GM20431 (cell line): ENCODE measurements around the gene ERCC4.

Experiments
- in situ Hi-C: fragments of 300-500 bp; cut with MseI, MboI; formaldehyde crosslinking; loops from one replicate; pipeline ENCODE4 v1.15.0; 2020; ENCODE audit warnings: low sequenced_read_pairs; ENCODE audit not compliant: unreplicated experiment

ERCC4 gene

DNA sequence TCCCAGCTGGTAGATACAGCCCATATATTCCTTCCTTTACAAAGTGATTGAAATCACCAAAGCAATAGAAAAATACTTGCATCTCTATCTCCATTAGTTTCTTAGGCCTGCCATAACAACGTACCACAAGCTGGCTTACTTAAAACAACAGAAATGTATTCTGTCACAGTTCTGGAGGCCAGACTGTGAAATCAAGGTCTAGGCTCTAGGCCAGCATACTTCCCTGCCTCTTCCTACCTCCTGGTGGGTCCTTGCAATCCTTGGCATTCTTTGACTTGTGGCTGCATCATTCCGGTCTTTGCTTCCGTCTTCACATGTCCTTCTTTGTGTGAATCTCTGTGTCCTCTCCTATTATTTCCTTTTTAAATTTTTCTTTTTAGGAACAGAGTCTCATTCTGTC, 62.5 kb downstream of the ERCC4 start:
- in situ Hi-C loops, result no loop called here

DNA sequence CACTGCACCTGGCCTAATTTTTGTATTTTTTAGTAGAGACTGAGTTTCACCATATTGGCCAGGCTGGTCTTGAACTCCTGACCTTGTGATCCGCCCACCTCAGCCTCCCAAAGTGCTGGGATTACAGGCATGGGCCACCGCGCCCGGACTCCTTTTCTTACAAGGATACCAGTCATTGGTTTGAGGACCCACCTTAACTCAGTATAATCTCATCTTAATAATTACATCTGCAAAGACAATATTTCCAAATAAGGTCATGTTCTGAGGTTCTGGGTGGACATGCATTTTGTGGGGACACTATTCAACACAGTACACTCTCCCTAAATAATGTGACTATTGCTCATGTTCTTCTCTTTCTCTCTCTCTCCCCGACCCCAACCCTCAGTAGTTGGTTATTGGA, 63.7 kb downstream of the ERCC4 start:
- in situ Hi-C loops, result no loop called here

DNA sequence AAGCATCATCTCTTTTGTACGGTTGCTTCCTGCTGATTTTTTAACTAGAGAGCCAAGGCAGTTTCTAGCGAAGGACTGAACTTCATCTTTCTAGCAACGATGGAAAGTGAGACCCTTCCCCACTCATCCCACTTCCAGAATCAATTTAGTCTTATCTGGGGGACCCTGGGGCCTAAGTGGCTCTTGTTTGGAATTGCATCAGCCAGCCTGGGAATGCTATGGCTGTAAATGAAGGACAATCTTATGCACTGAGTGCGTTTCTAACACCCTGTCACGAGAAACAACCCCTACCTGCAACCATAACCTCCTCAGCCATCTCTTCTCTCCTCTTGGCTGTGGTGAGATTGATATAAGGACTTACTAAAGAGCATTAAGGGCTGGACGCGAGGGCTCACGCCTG, 64.8 kb downstream of the ERCC4 start:
- in situ Hi-C loops, result no loop called here

DNA sequence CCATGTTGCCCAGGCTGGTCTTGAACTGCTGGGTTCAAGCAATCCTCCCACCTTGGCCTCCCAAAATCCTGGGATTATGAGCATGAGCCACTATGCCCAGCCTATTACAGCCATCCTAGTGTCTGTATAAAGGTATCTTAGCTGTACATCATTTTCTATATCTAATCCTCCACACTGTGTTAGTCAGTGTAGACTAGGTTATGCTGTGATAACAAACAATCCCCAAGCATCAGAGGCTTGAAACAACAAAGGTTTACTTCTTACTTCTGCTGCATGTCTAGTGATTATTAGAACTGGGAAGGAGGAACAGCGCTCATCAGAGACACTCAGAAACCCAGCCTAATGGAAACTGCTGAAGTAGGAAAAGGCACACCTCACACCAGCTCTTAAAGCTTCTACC, 68.1 kb downstream of the ERCC4 start:
- in situ Hi-C loops, result no loop called here

GRCh38 chr16:13992322-13992721, 72.4 kb downstream of the ERCC4 start:
- in situ Hi-C loops, result no loop called here

DNA sequence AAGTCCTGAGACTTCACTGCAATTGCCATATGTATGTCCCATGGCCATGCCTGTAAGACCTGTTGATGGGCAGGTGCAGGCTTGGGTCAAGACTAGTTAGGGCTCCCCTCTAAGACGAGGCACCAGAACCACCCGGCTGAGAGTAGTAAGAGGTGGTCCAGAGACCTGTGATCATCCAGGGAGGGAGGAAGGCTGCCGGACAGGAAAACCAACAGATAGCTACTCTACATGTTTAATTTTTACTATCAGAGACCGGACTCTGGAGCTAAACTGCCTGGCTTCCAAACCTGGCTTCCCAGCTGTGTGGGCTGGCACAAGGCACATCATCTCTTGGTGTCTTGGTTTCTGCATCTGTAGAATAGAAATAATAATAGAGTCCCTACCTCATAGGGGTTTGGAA, 73.0 kb downstream of the ERCC4 start:
- in situ Hi-C loops, result no loop called here

DNA sequence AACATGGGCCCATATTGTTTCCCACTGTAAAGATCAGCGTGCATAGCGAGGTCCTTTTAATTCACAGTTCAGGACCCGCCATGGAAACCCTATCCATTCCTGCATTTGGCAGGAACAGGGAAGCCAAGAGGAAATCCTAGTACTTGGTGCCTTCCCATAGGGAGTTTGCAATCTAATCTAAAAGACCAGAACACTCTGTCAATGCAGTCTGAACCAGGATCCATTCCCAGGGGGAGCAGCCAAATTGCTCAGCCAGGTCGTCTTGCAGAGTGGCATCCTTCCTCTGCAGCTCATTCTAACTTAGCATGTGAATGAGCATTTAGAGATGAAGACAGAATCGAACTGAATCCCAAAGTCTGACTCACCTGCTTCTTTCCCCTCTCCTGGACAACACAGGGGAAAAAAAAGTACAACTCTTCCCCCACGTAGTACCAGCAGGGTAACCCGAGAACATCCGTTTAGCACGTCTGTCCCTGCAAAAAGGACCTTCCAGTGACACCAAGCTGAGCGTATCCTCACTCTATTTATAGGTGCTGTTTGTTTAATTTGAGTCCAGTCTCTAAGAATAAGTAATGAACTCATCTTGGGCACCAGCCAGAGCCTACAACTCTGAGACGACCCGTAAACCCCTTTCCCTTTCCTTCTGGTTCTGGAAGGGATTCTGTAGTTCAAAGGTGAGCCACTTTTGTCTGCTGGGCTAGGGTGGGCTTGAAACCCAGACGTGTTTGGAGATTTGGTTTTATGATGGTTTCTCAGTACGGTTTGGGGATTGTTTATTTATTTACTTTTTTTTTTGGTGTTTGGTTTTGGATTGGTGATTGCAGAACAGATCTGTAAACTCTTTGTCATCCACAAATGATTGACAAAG, 74.5 kb downstream of the ERCC4 start:
- in situ Hi-C loops, result no loop called here

DNA sequence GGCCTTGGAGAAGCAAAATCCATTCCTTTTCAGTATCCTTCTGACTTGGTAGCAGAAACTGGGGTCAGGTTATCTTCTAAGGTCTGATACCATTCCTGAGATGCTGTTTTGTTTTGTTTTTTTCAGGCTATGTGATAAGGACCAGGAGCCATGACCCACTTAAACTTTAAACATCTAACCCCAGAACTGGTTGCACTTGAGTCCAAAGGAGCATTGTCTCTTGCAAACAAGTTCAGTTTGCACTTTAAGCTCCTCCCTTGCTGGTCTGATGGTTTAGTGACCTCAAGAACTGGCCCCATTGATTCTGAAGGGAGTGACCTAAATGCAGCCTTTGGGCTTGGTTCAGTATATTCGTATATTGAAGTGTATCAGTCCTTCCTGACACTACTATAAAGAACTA, 75.2 kb downstream of the ERCC4 start:
- in situ Hi-C loops, result no loop called here

DNA sequence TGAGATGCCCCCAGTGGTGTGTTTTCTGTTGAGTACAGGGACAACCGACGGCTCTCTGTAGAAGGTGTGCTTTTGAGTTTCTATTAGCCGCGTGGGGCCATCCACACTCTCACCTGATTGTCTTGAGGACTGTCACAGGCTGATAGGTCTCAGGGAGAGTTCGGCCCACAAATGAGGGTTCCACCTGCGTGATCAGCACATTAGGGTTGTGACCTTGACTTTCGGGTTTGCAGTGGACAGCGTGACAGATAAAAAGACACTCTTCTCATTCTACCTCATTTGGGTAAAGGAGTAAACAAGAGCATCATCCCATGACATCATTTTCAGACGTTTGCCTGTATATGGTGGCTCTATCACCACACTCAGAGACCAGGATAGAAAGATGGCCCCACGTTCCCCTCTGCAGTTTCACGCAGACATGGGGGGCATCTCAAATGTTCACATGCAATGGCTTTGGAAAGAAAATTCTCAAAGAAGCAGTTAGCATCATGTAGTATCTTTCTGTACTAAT, 76.9 kb downstream of the ERCC4 start:
- in situ Hi-C loops, result no loop called here

DNA sequence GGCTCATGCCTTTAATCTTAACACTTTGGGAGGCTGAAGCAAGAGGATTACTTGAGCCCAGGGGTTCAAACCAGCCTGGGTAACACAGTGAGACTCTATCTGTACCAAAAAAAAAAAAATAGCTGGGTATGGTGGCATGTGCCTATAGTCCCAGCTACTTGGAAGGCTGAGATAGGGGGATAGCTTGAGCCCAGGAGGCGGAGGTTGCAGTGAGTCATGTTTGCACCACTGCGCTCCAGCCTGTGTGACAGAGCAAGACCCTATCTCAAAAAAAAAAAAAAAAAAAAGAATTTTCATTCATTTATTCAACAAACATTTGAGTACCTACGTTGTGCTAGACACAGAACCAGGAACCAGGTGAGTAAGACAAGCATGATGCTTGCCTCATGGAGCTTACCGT, 77.6 kb downstream of the ERCC4 start:
- in situ Hi-C loops, result no loop called here

DNA sequence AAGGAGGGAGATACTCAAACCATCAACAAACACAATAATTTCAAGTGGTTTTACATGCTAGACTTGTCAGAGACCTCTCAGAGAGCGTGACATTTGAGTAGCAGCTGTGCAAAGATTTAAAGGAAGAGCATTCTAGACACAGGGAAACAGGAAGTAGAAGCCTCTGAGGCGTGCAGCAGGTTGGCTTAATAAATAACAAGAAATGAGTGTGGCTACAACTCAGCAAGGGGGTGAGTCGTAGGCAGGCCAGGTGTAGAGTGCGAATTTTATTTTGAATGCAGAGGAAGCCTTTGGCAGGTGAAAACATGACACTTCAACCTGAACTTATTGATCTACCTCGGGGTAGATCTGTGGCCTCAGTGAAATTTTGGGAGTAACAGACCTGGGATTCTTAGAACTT, 78.0 kb downstream of the ERCC4 start:
- in situ Hi-C loops, result no loop called here

DNA sequence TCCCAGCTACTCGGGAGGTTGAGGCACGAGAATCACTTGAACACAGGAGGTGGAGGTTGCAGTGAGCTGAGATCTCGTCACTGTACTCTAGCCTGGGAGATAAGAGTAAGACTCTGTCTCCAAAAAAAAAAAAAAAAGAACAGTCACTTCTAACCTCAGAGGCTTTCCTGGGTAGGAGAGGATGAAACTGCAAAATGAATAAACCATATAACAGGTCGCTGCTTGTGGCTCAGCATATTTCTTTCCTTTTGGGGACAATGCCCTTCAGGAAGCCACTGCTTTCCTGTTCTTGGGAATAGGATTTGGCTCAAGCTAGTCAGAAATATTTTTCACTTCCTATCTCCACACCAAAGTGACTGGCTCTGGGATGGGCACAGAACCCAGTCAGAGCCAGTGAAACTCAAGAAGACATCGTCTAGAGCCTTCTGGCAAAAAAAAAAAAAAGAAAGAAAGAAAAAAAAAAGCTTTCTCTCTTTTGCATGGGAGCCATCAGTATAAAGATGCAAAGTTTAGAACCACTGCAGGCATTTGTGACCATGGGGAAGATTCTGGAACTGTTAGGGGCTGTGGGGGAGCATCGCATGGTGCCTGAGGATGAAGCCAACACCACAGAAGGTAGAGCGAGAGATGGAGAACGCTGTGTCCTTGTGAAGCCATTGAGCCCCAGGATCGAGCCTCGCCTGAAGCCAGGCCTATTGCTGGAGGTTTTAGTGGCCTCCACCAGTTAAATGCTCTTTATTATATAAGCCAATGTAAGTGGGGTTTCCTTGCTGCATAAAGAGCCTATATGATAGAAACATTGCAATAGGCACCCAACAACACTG, 79.3 kb downstream of the ERCC4 start:
- in situ Hi-C loops, result no loop called here

DNA sequence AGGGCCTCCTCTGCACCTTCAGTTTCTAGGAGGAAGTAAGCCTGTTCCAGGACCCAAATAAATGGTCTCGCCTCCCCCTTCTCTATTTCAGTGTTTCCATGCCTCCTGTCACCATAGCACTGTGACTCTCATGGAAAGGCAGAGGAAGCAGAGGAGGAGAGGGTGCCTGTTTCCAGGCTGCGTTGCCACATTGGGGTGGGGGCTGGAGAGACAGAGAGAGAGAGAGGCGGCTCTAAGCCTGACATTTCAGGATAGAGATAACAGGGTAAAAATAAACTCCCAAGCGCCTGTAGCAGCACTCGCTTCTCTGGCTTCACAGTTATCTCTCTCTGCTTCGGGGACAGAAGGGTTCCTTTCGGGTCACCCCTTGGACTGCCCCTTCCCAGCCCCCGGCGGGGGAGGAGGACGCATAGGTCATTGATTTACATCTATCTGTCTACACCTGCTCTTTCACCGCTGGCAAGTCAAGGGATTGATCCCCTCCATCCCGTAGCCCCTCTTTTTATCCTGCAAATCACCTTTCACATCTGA, 80.0 kb downstream of the ERCC4 start:
- in situ Hi-C loops, result no loop called here

- in situ Hi-C loops, result no loop called here
These were observed 81.6 kb downstream of the ERCC4 start for GRCh38 chr16:14001521-14001920.
